Pericardium fibroblast (primary cell): ENCODE measurements around the gene OR2H2. TPM values are rescaled to one million over a fixed set of nuclear protein-coding genes. Genes with fewer than 3 reads are reported as not detected.

ENCODE experiments used
- total RNA-seq: library from RNA; depleted of rRNA; stranded (reverse); fragments of >200 nt; gene quantifications from 2 replicates; pipeline ENCODE4 v1.2.3, GENCODE V29; 2015

OR2H2 gene
- total RNA-seq, result not detected in 2 replicates

DNA sequence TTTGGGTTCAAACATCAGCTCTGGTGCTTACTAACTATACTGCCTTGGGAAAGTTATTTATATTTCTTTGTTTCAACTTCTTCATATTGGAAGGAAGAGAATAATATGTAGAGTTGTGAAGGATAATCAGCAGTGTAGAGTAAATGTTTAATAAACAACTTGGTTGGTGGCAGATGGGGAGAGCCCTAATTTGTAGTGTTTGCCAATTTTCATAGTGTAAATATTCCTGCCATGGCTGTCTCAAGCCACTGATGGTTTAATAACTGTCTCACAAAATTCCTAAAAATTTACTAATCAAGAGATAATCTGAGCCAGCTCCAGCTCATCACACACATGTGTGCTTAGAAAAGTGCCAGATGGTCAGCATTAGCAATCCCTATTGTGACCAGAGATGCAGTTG, at the start of gene OR2H2:
Gene OR2H2, plus strand, starts transcription at position 301 of the 400 bp plus-strand sequence. CDS start 2,824 bp downstream, outside the sequence.

GRCh38 chr6:29559524-29560287, 25.2 kb upstream of the OR2H2 start, which contains the start of gene UBD:
UBD (minus strand) TSS chr6:29559732; CDS start chr6:29559701, 31 bp downstream.

GRCh38 chr6:29632789-29633533, 48.0 kb downstream of the OR2H2 start, which contains the start of gene GABBR1:
GABBR1 (minus strand) TSS chr6:29633183; CDS start chr6:29632385, 798 bp downstream.

Other genes with a start within 250 kb of the OR2H2 start
- gene OR5V1, start 216.3 kb upstream of the OR2H2 start, total RNA-seq, result not detected in 2 replicates
- gene OR12D3, start 209.8 kb upstream of the OR2H2 start, total RNA-seq, result not detected in 2 replicates
- gene OR12D2, start 189.5 kb upstream of the OR2H2 start, total RNA-seq, result not detected in 2 replicates
- not detected in 2 replicates for gene OR12D1, start 170.2 kb upstream of the OR2H2 start, total RNA-seq
- gene OR10C1, start 145.8 kb upstream of the OR2H2 start, total RNA-seq, result not detected in 2 replicates
- gene OR11A1, start 128.1 kb upstream of the OR2H2 start, total RNA-seq, result not detected in 2 replicates
- not detected in 2 replicates for gene OR2H1, start 128.0 kb upstream of the OR2H2 start, total RNA-seq
- not detected in 2 replicates for gene MAS1L, start 97.2 kb upstream of the OR2H2 start, total RNA-seq
- gene UBD, start 25.4 kb upstream of the OR2H2 start, total RNA-seq, result not detected in 2 replicates
- gene GABBR1, start 48.1 kb downstream of the OR2H2 start, total RNA-seq, result 7.7 and 8.8 TPM in 2 replicates
- gene MOG, start 72.0 kb downstream of the OR2H2 start, total RNA-seq, result not detected in 2 replicates
- not detected in 2 replicates for gene ZFP57, start 96.0 kb downstream of the OR2H2 start, total RNA-seq
- 0.26 and 1.4 TPM in 2 replicates for gene HLA-F, start 138.3 kb downstream of the OR2H2 start, total RNA-seq
- gene HLA-G, start 242.7 kb downstream of the OR2H2 start, total RNA-seq, result not detected in 2 replicates